Activated CD8-positive, alpha-beta memory T cell treated with anti-CD3 and anti-CD28 coated beads for 4 hours (primary cell): ENCODE measurements around the gene PPP2R5B.
"Not testable (repeated sequence)": the region's sequence is repeated elsewhere in the genome, so short reads cannot be mapped to it uniquely, and the experiment has no call there.

Source experiments
- DNase-seq, 2 donors: peaks; one replicate each; pipeline ENCODE4 v3.0.0-alpha.2; 2020; ENCODE audit warnings: low read depth in 2 of 2

PPP2R5B gene

DNA sequence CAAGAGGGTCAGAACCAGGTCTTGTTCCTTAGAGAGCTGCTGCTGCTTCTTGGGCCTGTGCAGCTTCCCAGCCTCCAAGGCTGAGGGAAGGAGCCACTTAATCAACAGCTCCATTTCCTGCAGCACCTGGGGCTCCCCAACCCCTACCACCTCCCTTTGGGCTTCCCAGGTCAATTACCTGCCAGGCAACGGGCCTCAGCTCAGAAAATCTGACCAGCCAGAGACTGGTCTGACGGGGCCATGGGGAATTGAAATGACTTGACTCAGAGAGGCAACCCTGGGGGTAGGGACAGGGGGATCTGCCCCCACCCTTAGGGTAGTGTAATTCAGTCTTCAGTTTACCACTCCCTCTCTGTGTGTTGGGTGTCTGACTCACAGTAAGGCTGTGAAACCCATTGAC is 52.2 kb downstream of the PPP2R5B start:
- no peak for DNase-seq

DNA sequence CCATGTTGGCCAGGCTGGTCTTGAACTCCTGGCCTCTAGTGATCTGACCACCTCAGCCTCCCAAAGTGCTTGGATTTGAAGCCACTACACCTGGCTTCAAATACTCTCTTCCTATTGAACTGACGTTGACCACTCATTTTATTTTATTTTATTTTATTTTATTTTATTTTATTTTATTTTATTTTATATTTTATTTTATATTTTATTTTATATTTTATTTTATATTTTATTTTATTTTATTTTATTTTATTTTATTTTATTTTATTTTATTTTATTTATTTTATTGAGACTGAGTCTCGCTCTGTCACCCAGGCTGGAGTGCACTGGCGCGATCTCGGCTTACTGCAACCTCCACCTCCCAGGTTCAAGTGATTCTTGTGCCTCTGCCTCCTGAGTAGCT is 58.9 kb downstream of the PPP2R5B start:
- DNase-seq = not testable (repeated sequence)
